NCI-H2227 (cell line): ENCODE measurements around the gene INPP5F.
"Not testable (repeated sequence)": the region's sequence is repeated elsewhere in the genome, so short reads cannot be mapped to it uniquely, and the experiment has no call there.

Source experiments
- DNase-seq: peaks from one replicate; lab custom pipeline; 2025; ENCODE audit not compliant: unreplicated experiment; lab: John Stamatoyannopoulos, UW

Gene INPP5F

GRCh38 chr10:119776536-119776935 lies 50.7 kb downstream of the INPP5F start:
- no peak for DNase-seq

- no peak for DNase-seq
These were observed 51.8 kb downstream of the INPP5F start for GRCh38 chr10:119777686-119778085.

GRCh38 chr10:119778776-119779445 lies 53.1 kb downstream of the INPP5F start:
- no peak for DNase-seq

GRCh38 chr10:119780879-119781480 lies 55.1 kb downstream of the INPP5F start:
- no peak for DNase-seq

GRCh38 chr10:119781498-119781897 lies 55.6 kb downstream of the INPP5F start:
- DNase-seq = no peak

- no peak for DNase-seq
These were observed 57.3 kb downstream of the INPP5F start for GRCh38 chr10:119782981-119783664.

- no peak for DNase-seq
These were observed 57.8 kb downstream of the INPP5F start for GRCh38 chr10:119783665-119784027.

GRCh38 chr10:119784340-119785067 lies 58.7 kb downstream of the INPP5F start:
- DNase-seq = no peak

GRCh38 chr10:119786117-119786769 lies 60.4 kb downstream of the INPP5F start:
- DNase-seq = no peak

GRCh38 chr10:119795101-119795500 lies 69.3 kb downstream of the INPP5F start:
- not testable (repeated sequence) for DNase-seq

- no peak for DNase-seq
These were observed 70.2 kb downstream of the INPP5F start for GRCh38 chr10:119796039-119796438.

- no peak for DNase-seq
These were observed 75.3 kb downstream of the INPP5F start for GRCh38 chr10:119801176-119801575.

- no peak for DNase-seq
These were observed 76.2 kb downstream of the INPP5F start for GRCh38 chr10:119801998-119802538.

GRCh38 chr10:119803264-119803663 lies 77.4 kb downstream of the INPP5F start:
- DNase-seq = no peak

GRCh38 chr10:119805702-119806230 lies 79.9 kb downstream of the INPP5F start:
- no peak for DNase-seq

GRCh38 chr10:119806334-119807130 lies 80.7 kb downstream of the INPP5F start:
- DNase-seq = no peak

GRCh38 chr10:119807960-119808697 lies 82.3 kb downstream of the INPP5F start:
- DNase-seq = no peak

- no peak for DNase-seq
These were observed 85.3 kb downstream of the INPP5F start for GRCh38 chr10:119811122-119811521.

- no peak for DNase-seq
These were observed 86.8 kb downstream of the INPP5F start for GRCh38 chr10:119812684-119813083.
